ENCODE data around the gene DHRS9.

The DHRS9 gene

GRCh38 chr2:169065864-169066517, 3.4 kb upstream of the DHRS9 start:
- no peak for DNase-seq (ENCODE audit: low spot score)

- DNase-seq (ENCODE audit: low spot score), result no peak
Observed at GRCh38 chr2:169066897-169067296, 2.5 kb upstream of the DHRS9 start.

- DNase-seq (ENCODE audit: low spot score), result no peak
Observed at GRCh38 chr2:169069833-169070232, 470 bp downstream of the DHRS9 start.

GRCh38 chr2:169071455-169071854, 2.1 kb downstream of the DHRS9 start:
- DNase-seq (ENCODE audit: low spot score), result no peak

GRCh38 chr2:169072163-169072925, 3.0 kb downstream of the DHRS9 start:
- DNase-seq (ENCODE audit: low spot score), result no peak

- DNase-seq (ENCODE audit: low spot score), result no peak
Observed at GRCh38 chr2:169073211-169073962, 4.0 kb downstream of the DHRS9 start.

- DNase-seq (ENCODE audit: low spot score), result no peak
Observed at GRCh38 chr2:169073963-169074751, 4.8 kb downstream of the DHRS9 start.

- no peak for DNase-seq (ENCODE audit: low spot score)
Observed at GRCh38 chr2:169077674-169078240, 8.4 kb downstream of the DHRS9 start.

- no peak for DNase-seq (ENCODE audit: low spot score)
Observed at GRCh38 chr2:169080250-169081069, 11.1 kb downstream of the DHRS9 start.

- DNase-seq (ENCODE audit: low spot score), result no peak
Observed at GRCh38 chr2:169081551-169081950, 12.2 kb downstream of the DHRS9 start.

GRCh38 chr2:169082995-169083394, 13.6 kb downstream of the DHRS9 start:
- no peak for DNase-seq (ENCODE audit: low spot score)

GRCh38 chr2:169086893-169087467, 17.6 kb downstream of the DHRS9 start:
- DNase-seq (ENCODE audit: low spot score), result no peak

- DNase-seq (ENCODE audit: low spot score), result no peak
Observed at GRCh38 chr2:169087757-169088379, 18.5 kb downstream of the DHRS9 start.

- no peak for DNase-seq (ENCODE audit: low spot score)
Observed at GRCh38 chr2:169089182-169089581, 19.8 kb downstream of the DHRS9 start.

GRCh38 chr2:169090133-169090820, 20.9 kb downstream of the DHRS9 start:
- no peak for DNase-seq (ENCODE audit: low spot score)

GRCh38 chr2:169091256-169091655, 21.9 kb downstream of the DHRS9 start:
- DNase-seq (ENCODE audit: low spot score), result no peak

- no peak for DNase-seq (ENCODE audit: low spot score)
Observed at GRCh38 chr2:169091761-169092519, 22.6 kb downstream of the DHRS9 start.

GRCh38 chr2:169093535-169093934, 24.2 kb downstream of the DHRS9 start:
- DNase-seq (ENCODE audit: low spot score), result no peak

- DNase-seq (ENCODE audit: low spot score), result no peak
Observed at GRCh38 chr2:169094676-169095075, 25.3 kb downstream of the DHRS9 start.

Measured in COLO829 (cell line).